ENCODE data around the gene SYNM.

Gene SYNM

GRCh38 chr15:99076109-99076508, 28.8 kb upstream of the SYNM start:
- Histone ChIP-seq H3K4me2 (ENCODE audit: low read length) (peak overlapping the region; percentile 59), H4K20me1 (ENCODE audit: control insufficient read depth, insufficient read depth, low read depth, low read length) (no peaks in the 10 kb centered on the region), H3K4me3 (ENCODE audit: low read length) (peak overlapping the region; percentile 65), H3F3A (ENCODE audit: control insufficient read depth, insufficient read depth) (no peaks in the 10 kb centered on the region), H3K9me2 (replicated peaks; ENCODE audit: control insufficient read depth, low read length) (no peaks in the 10 kb centered on the region), H3K9me3 (ENCODE audit: control insufficient read depth, insufficient read depth, low read length) (no peaks in the 10 kb centered on the region), H3K4me1 (ENCODE audit: control insufficient read depth, low read length) (peaks cover 10% of the 10 kb centered on the region), H3K27ac (ENCODE audit: low read depth, low read length) (no peak overlapping the region), H3K36me3 (ENCODE audit: control insufficient read depth, low read length) (no peaks in the 10 kb centered on the region), H3K79me2 (ENCODE audit: control insufficient read depth, low read length) (no peaks in the 10 kb centered on the region), H3K27me3 (ENCODE audit: control insufficient read depth, low read length) (peaks cover 3% of the 10 kb centered on the region; the same call in 1 of the 2 replicates)
- TF ChIP-seq, protein P1, sequence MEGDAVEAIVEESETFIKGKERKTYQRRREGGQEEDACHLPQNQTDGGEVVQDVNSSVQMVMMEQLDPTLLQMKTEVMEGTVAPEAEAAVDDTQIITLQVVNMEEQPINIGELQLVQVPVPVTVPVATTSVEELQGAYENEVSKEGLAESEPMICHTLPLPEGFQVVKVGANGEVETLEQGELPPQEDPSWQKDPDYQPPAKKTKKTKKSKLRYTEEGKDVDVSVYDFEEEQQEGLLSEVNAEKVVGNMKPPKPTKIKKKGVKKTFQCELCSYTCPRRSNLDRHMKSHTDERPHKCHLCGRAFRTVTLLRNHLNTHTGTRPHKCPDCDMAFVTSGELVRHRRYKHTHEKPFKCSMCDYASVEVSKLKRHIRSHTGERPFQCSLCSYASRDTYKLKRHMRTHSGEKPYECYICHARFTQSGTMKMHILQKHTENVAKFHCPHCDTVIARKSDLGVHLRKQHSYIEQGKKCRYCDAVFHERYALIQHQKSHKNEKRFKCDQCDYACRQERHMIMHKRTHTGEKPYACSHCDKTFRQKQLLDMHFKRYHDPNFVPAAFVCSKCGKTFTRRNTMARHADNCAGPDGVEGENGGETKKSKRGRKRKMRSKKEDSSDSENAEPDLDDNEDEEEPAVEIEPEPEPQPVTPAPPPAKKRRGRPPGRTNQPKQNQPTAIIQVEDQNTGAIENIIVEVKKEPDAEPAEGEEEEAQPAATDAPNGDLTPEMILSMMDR (IDR thresholded peaks at IDR 0.05; ENCODE audit: low read depth, low read length, poor library complexity, severe bottlenecking) = no peak
- TF ChIP-seq EZH2phosphoT487 (IDR thresholded peaks at IDR 0.05; ENCODE audit: borderline replicate concordance, low read length) = no peak

GRCh38 chr15:99076555-99077308, 28.1 kb upstream of the SYNM start:
- Histone ChIP-seq H3K9me2 (replicated peaks; ENCODE audit: control insufficient read depth, low read length) (no peaks in the 10 kb centered on the region), H3K27ac (ENCODE audit: low read depth, low read length) (no peak overlapping the region), H3K79me2 (ENCODE audit: control insufficient read depth, low read length) (no peaks in the 10 kb centered on the region), H3F3A (ENCODE audit: control insufficient read depth, insufficient read depth) (no peaks in the 10 kb centered on the region), H3K9me3 (ENCODE audit: control insufficient read depth, insufficient read depth, low read length) (no peaks in the 10 kb centered on the region), H3K27me3 (ENCODE audit: control insufficient read depth, low read length) (peaks cover 3% of the 10 kb centered on the region; the same call in 1 of the 2 replicates), H4K20me1 (ENCODE audit: control insufficient read depth, insufficient read depth, low read depth, low read length) (no peaks in the 10 kb centered on the region), H3K4me3 (ENCODE audit: low read length) (peak overlapping the region; percentile 65), H3K4me1 (ENCODE audit: control insufficient read depth, low read length) (peaks cover 10% of the 10 kb centered on the region), H3K36me3 (ENCODE audit: control insufficient read depth, low read length) (no peaks in the 10 kb centered on the region), H3K4me2 (ENCODE audit: low read length) (peak overlapping the region; percentile 59)
- TF ChIP-seq, protein P1 (IDR thresholded peaks at IDR 0.05; ENCODE audit: low read depth, low read length, poor library complexity, severe bottlenecking) = peak; percentile 93
- TF ChIP-seq EZH2phosphoT487 (IDR thresholded peaks at IDR 0.05; ENCODE audit: borderline replicate concordance, low read length) = no peak

DNA sequence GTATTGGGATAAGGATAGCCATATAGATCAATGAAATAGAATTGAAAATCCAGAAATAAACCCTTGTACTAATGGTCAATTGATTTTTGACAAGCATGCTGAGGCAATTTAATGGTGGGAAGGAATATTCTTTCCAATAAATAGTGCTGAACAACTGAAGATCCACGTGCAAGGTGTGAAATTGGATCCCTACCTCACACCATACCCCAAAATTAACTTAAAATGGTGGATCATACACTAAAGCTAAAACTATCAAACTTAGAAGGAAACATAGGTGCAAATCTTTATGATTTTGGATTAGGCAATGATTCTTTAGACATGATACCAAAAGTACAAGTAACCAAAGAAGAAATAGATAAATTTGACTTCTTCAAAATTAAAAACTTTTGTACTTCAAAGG, 22.1 kb upstream of the SYNM start:
- H3K27ac ChIP-seq (ENCODE audit: low read depth, low read length) = no peak overlapping the region
- no peak overlapping the region for H3K4me2 ChIP-seq (ENCODE audit: low read length)
- H3K9me2 ChIP-seq (replicated peaks; ENCODE audit: control insufficient read depth, low read length) = no peaks in the 10 kb centered on the region
- no peak overlapping the region for H3K4me3 ChIP-seq (ENCODE audit: low read length)
- H3K79me2 ChIP-seq (ENCODE audit: control insufficient read depth, low read length) = no peaks in the 10 kb centered on the region
- TF ChIP-seq, protein P1 (IDR thresholded peaks at IDR 0.05; ENCODE audit: low read depth, low read length, poor library complexity, severe bottlenecking) = no peak
- TF ChIP-seq EZH2phosphoT487 (IDR thresholded peaks at IDR 0.05; ENCODE audit: borderline replicate concordance, low read length) = no peak
- H3K27me3 ChIP-seq (ENCODE audit: control insufficient read depth, low read length) = peaks cover 3% of the 10 kb centered on the region
- no peaks in the 10 kb centered on the region for H3K36me3 ChIP-seq (ENCODE audit: control insufficient read depth, low read length)
- no peaks in the 10 kb centered on the region for H3K4me1 ChIP-seq (ENCODE audit: control insufficient read depth, low read length)
- H4K20me1 ChIP-seq (ENCODE audit: control insufficient read depth, insufficient read depth, low read depth, low read length) = no peaks in the 10 kb centered on the region
- no peaks in the 10 kb centered on the region for H3F3A ChIP-seq (ENCODE audit: control insufficient read depth, insufficient read depth)
- H3K9me3 ChIP-seq (ENCODE audit: control insufficient read depth, insufficient read depth, low read length) = no peaks in the 10 kb centered on the region
